Measurements from ENCODE around the gene EXOSC5.

- TF ChIP-seq CTCF (IDR thresholded peaks at IDR 0.05) (no peak), POLR2A (IDR thresholded peaks at IDR 0.05) (peak in 2 of 3 donors; percentile 37 to 51)
These were observed 12.1 kb upstream of the EXOSC5 start for GRCh38 chr19:41409288-41409687.

Measured in body of pancreas (tissue), 4 donors.